HepG2 (cell line): ENCODE measurements around the gene LST1. TPM values are rescaled to one million over a fixed set of nuclear protein-coding genes. Genes with fewer than 3 reads are reported as not detected.

Experiments
- CHCHD3 ChIP-seq: sonication (generic); formaldehyde crosslinking; IDR thresholded peaks from 2 replicates; pipeline ENCODE4 v1.8.0; 2022; ENCODE audit warnings: mild to moderate bottlenecking, missing genetic modification reagents, moderate library complexity
- FOXM1 ChIP-seq: sonication (generic); formaldehyde crosslinking; IDR thresholded peaks from 2 replicates; pipeline ENCODE4 v1.5.0; 2020; ENCODE audit warnings: missing genetic modification reagents
- HNRNPL ChIP-seq: fragments of 200-400 bp; formaldehyde crosslinking; IDR thresholded peaks from 2 replicates; pipeline ENCODE4 v1.6.1; 2017; ENCODE audit warnings: mild to moderate bottlenecking, low read depth, low read length
- HOMEZ ChIP-seq: IDR thresholded peaks from 2 replicates; pipeline ENCODE4 v1.6.1; 2016; ENCODE audit warnings: low read depth
- IRX3 ChIP-seq: sonication (generic); formaldehyde crosslinking; IDR thresholded peaks from 2 replicates; pipeline ENCODE4 v1.8.1; 2023; ENCODE audit warnings: mild to moderate bottlenecking, low read depth, missing genetic modification reagents, borderline replicate concordance
- MTA1 ChIP-seq: sonication (generic); formaldehyde crosslinking; IDR thresholded peaks from 2 replicates; pipeline ENCODE4 v1.4.0; 2020; ENCODE audit warnings: missing genetic modification reagents, mild to moderate bottlenecking, borderline replicate concordance
- NFE2L1 ChIP-seq: sonication (generic); formaldehyde crosslinking; IDR thresholded peaks from 2 replicates; pipeline ENCODE4 v1.4.0; 2020; ENCODE audit warnings: missing genetic modification reagents, mild to moderate bottlenecking, borderline replicate concordance
- NFKBIZ ChIP-seq: IDR thresholded peaks from 2 replicates; pipeline ENCODE4 v1.6.1; 2018; ENCODE audit warnings: missing genetic modification reagents, missing compliant biosample characterization
- NR2F6 ChIP-seq, 2 experiments: IDR thresholded peaks; 2 replicates each; pipeline ENCODE4 v1.6.1; 2016; ENCODE audit warnings: antibody characterized with exemption in 1 of 2, mild to moderate bottlenecking in 1 of 2
- SIX4 ChIP-seq: sonication (generic); formaldehyde crosslinking; IDR thresholded peaks from 2 replicates; pipeline ENCODE4 v1.4.0; 2020; ENCODE audit warnings: missing genetic modification reagents
- SNRNP70 ChIP-seq: fragments of 200-400 bp; formaldehyde crosslinking; IDR thresholded peaks from 2 replicates; pipeline ENCODE4 v1.6.1; 2017; ENCODE audit warnings: mild to moderate bottlenecking, low read depth, low read length, moderate library complexity
- SP1 ChIP-seq, 2 experiments: fragments of 450-650 bp in 1 of 2; sonication (generic) in 1 of 2; formaldehyde crosslinking in 1 of 2; IDR thresholded peaks; 2 replicates each; pipeline versions ENCODE4 v1.4.0 to v1.6.1; 2016 to 2020; ENCODE audit warnings: missing genetic modification reagents in 1 of 2
- ZBTB26 ChIP-seq: IDR thresholded peaks from 2 replicates; pipeline ENCODE4 v1.6.1; 2016; ENCODE audit warnings: missing compliant biosample characterization, missing genetic modification reagents, borderline replicate concordance
- ZFP36L1 ChIP-seq: sonication (generic); formaldehyde crosslinking; IDR thresholded peaks from 2 replicates; pipeline ENCODE4 v1.8.0; 2022; ENCODE audit warnings: mild to moderate bottlenecking, missing genetic modification reagents, moderate library complexity
- ZFP36L2 ChIP-seq: sonication (generic); formaldehyde crosslinking; IDR thresholded peaks from 2 replicates; pipeline ENCODE4 v1.4.0; 2020; ENCODE audit warnings: missing genetic modification reagents
- ZFP82 ChIP-seq: sonication (generic); formaldehyde crosslinking; IDR thresholded peaks from 2 replicates; pipeline ENCODE4 v1.5.1; 2020; ENCODE audit warnings: mild to moderate bottlenecking, missing genetic modification reagents, borderline replicate concordance
- ZMAT3 ChIP-seq: sonication (generic); formaldehyde crosslinking; conservative IDR thresholded peaks from 2 replicates; pipeline ENCODE4 v1.7.0; 2021; ENCODE audit warnings: missing genetic modification reagents
- ZNF121 ChIP-seq: sonication (generic); formaldehyde crosslinking; IDR thresholded peaks from 2 replicates; pipeline ENCODE4 v1.5.0; 2020; ENCODE audit warnings: mild to moderate bottlenecking, missing genetic modification reagents
- ZNF142 ChIP-seq: sonication (generic); formaldehyde crosslinking; IDR thresholded peaks from 2 replicates; pipeline ENCODE4 v1.4.0; 2020; ENCODE audit warnings: missing genetic modification reagents
- ZNF225 ChIP-seq: sonication (generic); formaldehyde crosslinking; IDR thresholded peaks from 2 replicates; pipeline ENCODE4 v1.4.0; 2020; ENCODE audit warnings: mild to moderate bottlenecking, missing genetic modification reagents
- ZNF367 ChIP-seq: sonication (generic); formaldehyde crosslinking; IDR thresholded peaks from 2 replicates; pipeline ENCODE4 v1.4.0; 2020; ENCODE audit warnings: missing genetic modification reagents, borderline replicate concordance
- ZNF431 ChIP-seq: sonication (generic); formaldehyde crosslinking; IDR thresholded peaks from 2 replicates; pipeline ENCODE4 v1.9.0; 2022; ENCODE audit warnings: missing genetic modification reagents, low read depth, mild to moderate bottlenecking, borderline replicate concordance
- ZNF660 ChIP-seq: sonication (generic); formaldehyde crosslinking; IDR thresholded peaks from 2 replicates; pipeline ENCODE4 v1.5.1; 2020; ENCODE audit warnings: mild to moderate bottlenecking, low read depth, missing genetic modification reagents, borderline replicate concordance
- ZNF747 ChIP-seq: sonication (generic); formaldehyde crosslinking; IDR thresholded peaks from 2 replicates; pipeline ENCODE4 v1.8.1; 2023; ENCODE audit warnings: missing genetic modification reagents, mild to moderate bottlenecking, borderline replicate concordance
- polyA plus RNA-seq, 8 experiments: library from polyadenylated mRNA; depleted of rRNA in 3 of 8; stranded (reverse) in 7 of 8; unstranded in 1 of 8; fragments of >200 nt; fragmentation: Illumina TruSeq in 4 of 8; extraction: Trizol in 4 of 8; gene quantifications; 2 replicates each; pipeline versions ENCODE4 v1.2.1 to v1.2.3, GENCODE V29; 2011 to 2016; ENCODE audit warnings: low read depth in 4 of 8, missing spikeins in 1 of 8, mixed read lengths in 1 of 8; ENCODE audit not compliant: insufficient read depth in 1 of 8
- total RNA-seq, 5 experiments: library from RNA; depleted of rRNA; stranded (reverse); fragments of >200 nt; fragmentation: Illumina TruSeq; extraction: Trizol; gene quantifications; 2 replicates each; pipeline ENCODE4 v1.2.3, GENCODE V29; 2016; ENCODE audit warnings: low read depth in 1 of 5

LST1 gene
- total and polyA plus RNA-seq, 2 of the 13 experiments (the other 11 are each of a cell fraction or from before 2014, with no cell fraction given) = not detected

- TF ChIP-seq ZNF142 (CRISPR knock-in tag) (no peak), ZNF225 (CRISPR knock-in tag) (no peak), HOMEZ (CRISPR knock-in tag) (0 out of 2 replicates have a peak, but pooled peaks have one; percentile 28), NR2F6 (IDR thresholded peaks at IDR 0.05) (no peak), NR2F6 (CRISPR knock-in tag; IDR thresholded peaks at IDR 0.05) (peak; percentile 30; the same call in 1 of the 2 replicates), ZBTB26 (CRISPR knock-in tag) (no peak), IRX3 (CRISPR knock-in tag) (no peak), ZFP36L1 (no peak), SIX4 (CRISPR knock-in tag) (no peak), ZMAT3 (CRISPR knock-in tag) (no peak), ZNF431 (no peak), CHCHD3 (CRISPR knock-in tag) (no peak), MTA1 (CRISPR knock-in tag) (0 out of 2 replicates have a peak, but pooled peaks have one; percentile 31), ZNF121 (CRISPR knock-in tag) (peak; percentile 97), NFKBIZ (CRISPR knock-in tag) (0 out of 2 replicates have a peak, but pooled peaks have one; percentile 40), FOXM1 (no peak), SP1 (IDR thresholded peaks at IDR 0.05) (no peak), SP1 (CRISPR knock-in tag; IDR thresholded peaks at IDR 0.05) (no peak), NFE2L1 (CRISPR knock-in tag) (no peak), ZFP36L2 (CRISPR knock-in tag) (no peak), ZNF660 (no peak), ZFP82 (CRISPR knock-in tag) (no peak), ZNF367 (CRISPR knock-in tag) (no peak), HNRNPL (no peak), SNRNP70 (no peak), ZNF747 (CRISPR knock-in tag) (no peak)
Observed at GRCh38 chr6:31543639-31544038, 42.4 kb upstream of the LST1 start (continued).
